Naive thymus-derived CD4-positive, alpha-beta T cell (primary cell): Measurements from ENCODE around the gene CD164L2. TPM values are rescaled to one million over a fixed set of nuclear protein-coding genes. Genes with fewer than 3 reads are reported as not detected.

Experiments
- ATAC-seq: fragments of 150-1000 bp; cut with Tn5 transposase; 2 replicates; pipeline ENCODE4 v1.10.0; 2021; ENCODE audit warnings: mild to moderate bottlenecking, moderate library complexity
- CTCF ChIA-PET: fragments of 350-600 bp; sonication (Branson Sonifier 250); formaldehyde crosslinking; loops from one replicate; lab custom pipeline; 2021; ENCODE audit warnings: antibody characterized with exemption; lab: Charles Lee
- POLR2A ChIA-PET: fragments of 350-600 bp; sonication (Branson Sonifier 250); formaldehyde crosslinking; loops from one replicate; lab custom pipeline; 2021; ENCODE audit warnings: antibody characterized with exemption, inconsistent platforms; lab: Charles Lee
- DNase-seq, 9 donors: peaks; one replicate each; pipeline versions ENCODE4 v3.0.0 to v3.0.0-alpha.2; 2020 to 2022; ENCODE audit warnings: mixed read lengths in 1 of 9
- H3K27ac ChIP-seq: one replicate; pipeline ENCODE4 v1.7.0; 2013; ENCODE audit warnings: mild to moderate bottlenecking, low read depth, low read length, moderate library complexity
- H3K27me3 ChIP-seq, 2 donors: one replicate each; pipeline ENCODE4 v1.7.0; 2013; ENCODE audit warnings: low read length in 2 of 2, mild to moderate bottlenecking in 2 of 2, moderate library complexity in 2 of 2; ENCODE audit not compliant: control insufficient read depth in 2 of 2, insufficient read depth in 2 of 2
- H3K36me3 ChIP-seq, 3 experiments: 1 replicate in 2 of 3; 2 replicates in 1 of 3; pipeline ENCODE4 v1.7.0; 2013; ENCODE audit warnings: low read length in 3 of 3, mild to moderate bottlenecking in 3 of 3, moderate library complexity in 1 of 3; ENCODE audit not compliant: insufficient read depth in 3 of 3, control insufficient read depth in 2 of 3
- H3K4me1 ChIP-seq, 2 donors: one replicate each; pipeline ENCODE4 v1.7.0; 2013; ENCODE audit warnings: low read length in 2 of 2, mild to moderate bottlenecking in 2 of 2, moderate library complexity in 1 of 2; ENCODE audit not compliant: control insufficient read depth in 2 of 2, insufficient read depth in 2 of 2
- H3K4me3 ChIP-seq: 2 replicates; pipeline ENCODE4 v1.7.0; 2013; ENCODE audit warnings: mild to moderate bottlenecking, low read length
- H3K9me3 ChIP-seq, 3 experiments: 1 replicate in 2 of 3; 2 replicates in 1 of 3; pipeline ENCODE4 v1.7.0; 2013; ENCODE audit warnings: low read length in 3 of 3; ENCODE audit not compliant: control insufficient read depth in 2 of 3
- H3K27ac Mint-ChIP-seq, 9 donors: one replicate each; pipeline ENCODE4 v1.8.0; 2020 to 2022; ENCODE audit warnings: mixed read lengths in 9 of 9, mild to moderate bottlenecking in 8 of 9, moderate library complexity in 5 of 9, inconsistent platforms in 2 of 9
- H3K27me3 Mint-ChIP-seq, 5 donors: one replicate each; pipeline ENCODE4 v1.8.0; 2021 to 2022; ENCODE audit warnings: mixed read lengths in 5 of 5, mild to moderate bottlenecking in 1 of 5
- H3K36me3 Mint-ChIP-seq, 5 donors: one replicate each; pipeline ENCODE4 v1.8.0; 2020 to 2022; ENCODE audit warnings: mixed read lengths in 5 of 5, mild to moderate bottlenecking in 3 of 5, inconsistent platforms in 1 of 5
- H3K4me1 Mint-ChIP-seq, 7 donors: one replicate each; pipeline ENCODE4 v1.8.0; 2020 to 2022; ENCODE audit warnings: mixed read lengths in 7 of 7, mild to moderate bottlenecking in 3 of 7, inconsistent platforms in 1 of 7
- H3K4me3 Mint-ChIP-seq, 10 donors: one replicate each; pipeline ENCODE4 v1.8.0; 2020 to 2022; ENCODE audit warnings: mild to moderate bottlenecking in 10 of 10, mixed read lengths in 10 of 10, moderate library complexity in 6 of 10, inconsistent platforms in 2 of 10
- H3K9me3 Mint-ChIP-seq, 11 donors: one replicate each; pipeline ENCODE4 v1.8.0; 2020 to 2022; ENCODE audit warnings: mixed read lengths in 11 of 11, mild to moderate bottlenecking in 4 of 11, inconsistent platforms in 1 of 11, moderate library complexity in 1 of 11
- intact Hi-C, 2 donors: fragments of 100-400 bp; cut with micrococcal nuclease; formaldehyde crosslinking; loops; one replicate each; pipeline ENCODE4 v1.15.1; 2023
- polyA plus RNA-seq, 2 donors: library from polyadenylated mRNA; unstranded; fragments of 300-500 nt; fragmentation: Illumina TruSeq; gene quantifications; one replicate each; pipeline ENCODE4 v1.2.3, GENCODE V29; 2021
- total RNA-seq, 6 experiments: library from RNA in 5 of 6; stranded (reverse) in 5 of 6; gene quantifications; 1 replicate in 5 of 6; 2 replicates in 1 of 6; pipeline ENCODE4 v1.2.3 and lab custom pipeline; 2021 to 2026

The CD164L2 gene
- total and polyA plus RNA-seq, 7 experiments from 2014 or later: 0.24 TPM; not detected in 6

GRCh38 chr1:27380766-27381733 is 2.1 kb downstream of the CD164L2 start:
- ChIA-PET POLR2A (interaction anchor here (0.7 kb wide), 1 partner anchor 11 kb away, joined by 3 read pairs; no protein-coding TSS in a partner anchor), CTCF (interaction anchor here (0.6 to 8.5 kb wide), 3 partner anchors 15 to 82 kb away, joined by 3 to 123 read pairs (median 3); partner anchors contain the start of gene MAP3K6)
- H3K27ac ChIP-seq: no peak overlapping the region
- DNase-seq (no peak), ATAC-seq (no peak)
- Mint-ChIP-seq H3K4me1 (peaks cover 0 to 5% (median 0%) of the 10 kb centered on the region in 7 donors), H3K9me3 (no peaks in the 10 kb centered on the region), H3K36me3 (no peaks in the 10 kb centered on the region), H3K27ac (no peak overlapping the region), H3K4me3 (no peak overlapping the region), H3K27me3 (peaks cover 0 to 9% (median 0%) of the 10 kb centered on the region in 5 donors)
- no peaks in the 10 kb centered on the region for H3K36me3 ChIP-seq
- H3K4me1 ChIP-seq: no peaks in the 10 kb centered on the region
- H3K4me3 ChIP-seq: no peak overlapping the region
- intact Hi-C loops: no loop called here
- no peaks in the 10 kb centered on the region for H3K27me3 ChIP-seq
- no peaks in the 10 kb centered on the region for H3K9me3 ChIP-seq

- Histone ChIP-seq H3K27ac (no peak overlapping the region), H3K27me3 (no peaks in the 10 kb centered on the region), H3K9me3 (no peaks in the 10 kb centered on the region), H3K4me1 (no peaks in the 10 kb centered on the region), H3K4me3 (no peak overlapping the region), H3K36me3 (no peaks in the 10 kb centered on the region)
- H3K4me1 Mint-ChIP-seq: peaks cover 0 to 5% (median 0%) of the 10 kb centered on the region in 7 donors
- no peaks in the 10 kb centered on the region for H3K9me3 Mint-ChIP-seq
- intact Hi-C loops: no loop called here
- no peaks in the 10 kb centered on the region for H3K36me3 Mint-ChIP-seq
- H3K27me3 Mint-ChIP-seq: peaks cover 0 to 9% (median 0%) of the 10 kb centered on the region in 5 donors
- H3K4me3 Mint-ChIP-seq: no peak overlapping the region
- ATAC-seq (no peak), DNase-seq (no peak)
- ChIA-PET POLR2A (no interaction called here), CTCF (no interaction called here)
- H3K27ac Mint-ChIP-seq: no peak overlapping the region
These were observed 2.9 kb downstream of the CD164L2 start for GRCh38 chr1:27380224-27380623.

GRCh38 chr1:27379564-27380122 is 3.5 kb downstream of the CD164L2 start:
- CTCF ChIA-PET: no interaction called here
- POLR2A ChIA-PET: no interaction called here
- intact Hi-C loops: no loop called here

GRCh38 chr1:27377760-27378495 is 5.2 kb downstream of the CD164L2 start:
- Mint-ChIP-seq H3K9me3 (no peaks in the 10 kb centered on the region), H3K27me3 (peaks cover 0 to 12% (median 0%) of the 10 kb centered on the region in 5 donors), H3K27ac (no peak overlapping the region), H3K4me3 (no peak overlapping the region), H3K36me3 (no peaks in the 10 kb centered on the region), H3K4me1 (no peaks in the 10 kb centered on the region)
- intact Hi-C loops: no loop called here
- Histone ChIP-seq H3K27me3 (no peaks in the 10 kb centered on the region), H3K36me3 (no peaks in the 10 kb centered on the region), H3K4me1 (no peaks in the 10 kb centered on the region), H3K9me3 (no peaks in the 10 kb centered on the region), H3K4me3 (no peak overlapping the region), H3K27ac (no peak overlapping the region)
- ATAC-seq (no peak), DNase-seq (no peak)
- CTCF ChIA-PET: no interaction called here
- POLR2A ChIA-PET: interaction anchor here (0.9 kb wide), 1 partner anchor 12 kb away, joined by 3 read pairs; no protein-coding TSS in a partner anchor

More at GRCh38 chr1:27379564-27380122, 3.5 kb downstream of the CD164L2 start:
- no peaks in the 10 kb centered on the region for H3K27me3 ChIP-seq
- H3K4me1 ChIP-seq: no peaks in the 10 kb centered on the region
- no peak for DNase-seq
- H3K9me3 ChIP-seq: no peaks in the 10 kb centered on the region
- H3K27ac ChIP-seq: no peak overlapping the region
- Mint-ChIP-seq H3K4me1 (peaks cover 0 to 5% (median 0%) of the 10 kb centered on the region in 7 donors), H3K36me3 (no peaks in the 10 kb centered on the region), H3K9me3 (no peaks in the 10 kb centered on the region), H3K4me3 (no peak overlapping the region), H3K27me3 (peaks cover 0 to 9% (median 0%) of the 10 kb centered on the region in 5 donors), H3K27ac (no peak overlapping the region)
- H3K36me3 ChIP-seq: no peaks in the 10 kb centered on the region
- no peak for ATAC-seq
- H3K4me3 ChIP-seq: no peak overlapping the region

GRCh38 chr1:27374362-27375086 is 8.6 kb downstream of the CD164L2 start, which contains the start of gene FCN3:
Gene FCN3 (minus strand): TSS chr1:27374824. CDS start chr1:27374818, 6 bp downstream.
- no peak within 1 kb of the TSS for H3K4me3 ChIP-seq
- no peak for ATAC-seq
- intact Hi-C loops: no loop called here
- H3K27me3 ChIP-seq: no peaks in the 10 kb centered on the region
- H3K36me3 Mint-ChIP-seq: no peaks in the 10 kb centered on the region
- peaks cover 4 to 10% (median 8%) of the 10 kb centered on the region in 7 donors for H3K4me1 Mint-ChIP-seq
- POLR2A ChIA-PET: interaction anchor here (0.6 to 0.7 kb wide), 2 partner anchors 8 to 235 kb away, joined by 3 to 4 read pairs; no protein-coding TSS in a partner anchor
- H3K4me1 ChIP-seq: peaks cover 0 to 3% of the 10 kb centered on the region in 2 donors
- no peaks in the 10 kb centered on the region for H3K36me3 ChIP-seq
- H3K27ac ChIP-seq: no peak within 1 kb of the TSS
- no peak for DNase-seq
- CTCF ChIA-PET: interaction anchor here (0.6 to 0.9 kb wide), 2 partner anchors 16 to 40 kb away, joined by 3 read pairs; no protein-coding TSS in a partner anchor
- H3K27me3 Mint-ChIP-seq: peaks cover 0 to 3% (median 0%) of the 10 kb centered on the region in 5 donors
- H3K27ac Mint-ChIP-seq: peak within 1 kb of the TSS in 2 of 9 donors; percentile 52 to 87
- H3K4me3 Mint-ChIP-seq: no peak within 1 kb of the TSS
- no peaks in the 10 kb centered on the region for H3K9me3 ChIP-seq
- H3K9me3 Mint-ChIP-seq: no peaks in the 10 kb centered on the region
